GM23338 (cell line): ENCODE data around the gene CROCC2. TPM values are rescaled to one million over a fixed set of nuclear protein-coding genes. Genes with fewer than 3 reads are reported as not detected.

Experiments used
- ATAC-seq: fragments of 200-7000 bp; cut with Tn5 transposase; 3 replicates; pipeline ENCODE4 v1.9.1; 2020
- DNase-seq: peaks from one replicate; pipeline ENCODE4 v3.0.0-alpha.2; 2015; ENCODE audit warnings: low spot score
- H2AFZ ChIP-seq: fragments of 200-600 bp; sonication (generic); 2 replicates; pipeline ENCODE4 v1.8.0; 2016; ENCODE audit warnings: antibody characterized with exemption, mild to moderate bottlenecking, moderate library complexity
- H3F3A ChIP-seq: fragments of 200-600 bp; sonication (generic); replicated peaks from 2 replicates; pipeline ENCODE4 v1.8.0; 2017; ENCODE audit warnings: antibody characterized with exemption, mixed run types, low read depth
- H3K27ac ChIP-seq: fragments of 200-600 bp; sonication (generic); 2 replicates; pipeline ENCODE4 v1.6.1; 2016; ENCODE audit warnings: low read depth
- H3K27me3 ChIP-seq: fragments of 200-600 bp; sonication (generic); 2 replicates; pipeline ENCODE4 v1.8.0; 2016; ENCODE audit warnings: mild to moderate bottlenecking, mixed run types, moderate library complexity; ENCODE audit not compliant: insufficient read depth
- H3K36me3 ChIP-seq: fragments of 200-600 bp; sonication (generic); 2 replicates; pipeline ENCODE4 v1.8.0; 2016; ENCODE audit warnings: mild to moderate bottlenecking; ENCODE audit not compliant: insufficient read depth
- H3K4me1 ChIP-seq: fragments of 200-600 bp; sonication (generic); 2 replicates; pipeline ENCODE4 v1.8.0; 2016; ENCODE audit warnings: mild to moderate bottlenecking, moderate library complexity; ENCODE audit not compliant: insufficient read depth
- H3K4me2 ChIP-seq: fragments of 200-600 bp; sonication (generic); 2 replicates; pipeline ENCODE4 v1.7.1; 2017; ENCODE audit warnings: mixed run types
- H3K4me3 ChIP-seq: fragments of 200-600 bp; sonication (generic); 2 replicates; pipeline ENCODE4 v1.6.1; 2016; ENCODE audit warnings: mixed run types
- H3K79me2 ChIP-seq: fragments of 200-600 bp; sonication (generic); replicated peaks from 2 replicates; pipeline ENCODE4 v1.8.0; 2017; ENCODE audit warnings: mild to moderate bottlenecking; ENCODE audit not compliant: insufficient read depth
- H3K9me2 ChIP-seq: fragments of 200-600 bp; sonication (generic); 2 replicates; pipeline ENCODE4 v1.8.0; 2017; ENCODE audit not compliant: insufficient read depth
- H4K20me1 ChIP-seq: fragments of 200-600 bp; sonication (generic); replicated peaks from 2 replicates; pipeline ENCODE4 v1.8.0; 2017; ENCODE audit warnings: mild to moderate bottlenecking; ENCODE audit not compliant: insufficient read depth
- H3K27ac Mint-ChIP-seq: 2 replicates; pipeline ENCODE4 v1.8.0; 2020; ENCODE audit warnings: inconsistent platforms, mild to moderate bottlenecking, moderate library complexity, mixed read lengths
- H3K27me3 Mint-ChIP-seq: 3 replicates; pipeline ENCODE4 v1.8.0; 2022; ENCODE audit warnings: low read depth, mild to moderate bottlenecking, moderate library complexity, mixed read lengths, inconsistent platforms; ENCODE audit not compliant: insufficient read depth, poor library complexity
- H3K36me3 Mint-ChIP-seq: 3 replicates; pipeline ENCODE4 v1.8.0; 2021; ENCODE audit warnings: low read depth, mild to moderate bottlenecking, inconsistent platforms, moderate library complexity, mixed read lengths
- H3K4me1 Mint-ChIP-seq: 3 replicates; pipeline ENCODE4 v1.8.0; 2020; ENCODE audit warnings: mild to moderate bottlenecking, inconsistent platforms, mixed read lengths
- H3K4me3 Mint-ChIP-seq: 3 replicates; pipeline ENCODE4 v1.8.0; 2021; ENCODE audit warnings: moderate library complexity, mild to moderate bottlenecking, inconsistent platforms, mixed read lengths
- H3K9me3 Mint-ChIP-seq: 3 replicates; pipeline ENCODE4 v1.8.0; 2020; ENCODE audit warnings: moderate library complexity, mild to moderate bottlenecking, inconsistent platforms, mixed read lengths
- CREB1 ChIP-seq: fragments of 250-450 bp; sonication (Bioruptor Pico); IDR thresholded peaks from 2 replicates; pipeline ENCODE4 v1.5.0; 2020; ENCODE audit warnings: low read depth, mild to moderate bottlenecking, moderate library complexity
- EZH2 ChIP-seq: fragments of 200-600 bp; sonication (generic); IDR thresholded peaks from one replicate; pipeline ENCODE4 v1.8.0; 2017; ENCODE audit warnings: antibody characterized with exemption, mild to moderate bottlenecking, low read depth; ENCODE audit not compliant: unreplicated experiment
- EZH2phosphoT487 ChIP-seq: fragments of 200-600 bp; sonication (generic); IDR thresholded peaks from one replicate; pipeline ENCODE4 v1.8.1; 2018; ENCODE audit warnings: antibody characterized with exemption; ENCODE audit not compliant: unreplicated experiment
- JUNB ChIP-seq: IDR thresholded peaks from one replicate; pipeline ENCODE4 v1.6.1; 2016; ENCODE audit warnings: antibody characterized with exemption; ENCODE audit not compliant: unreplicated experiment
- NANOG ChIP-seq: IDR thresholded peaks from 2 replicates; pipeline ENCODE4 v1.6.1; 2016; ENCODE audit warnings: antibody characterized with exemption, borderline replicate concordance
- POLR2AphosphoS5 ChIP-seq: IDR thresholded peaks from 2 replicates; pipeline ENCODE4 v1.6.1; 2016; ENCODE audit warnings: antibody characterized with exemption, low read depth
- STAT1 ChIP-seq: IDR thresholded peaks from one replicate; pipeline ENCODE4 v1.6.1; 2016; ENCODE audit warnings: antibody characterized with exemption; ENCODE audit not compliant: unreplicated experiment
- ZNF114 ChIP-seq: fragments of 250-450 bp; sonication (Bioruptor Pico); IDR thresholded peaks from 2 replicates; pipeline ENCODE4 v1.5.0; 2020; ENCODE audit warnings: mild to moderate bottlenecking, moderate library complexity
- ZNF331 ChIP-seq: fragments of 250-450 bp; sonication (Bioruptor Pico); IDR thresholded peaks from 2 replicates; pipeline ENCODE4 v1.5.0; 2020; ENCODE audit warnings: low read depth, mild to moderate bottlenecking, moderate library complexity
- polyA plus RNA-seq: library from polyadenylated mRNA; unstranded; fragments of >200 nt; fragmentation: Nextera tagmentation; extraction: Ambion mirVana; gene quantifications from 2 replicates; pipeline ENCODE4 v1.2.1, GENCODE V29; 2016
- total RNA-seq: library from RNA; depleted of rRNA; stranded (reverse); fragments of >200 nt; shearing (Covaris generic); gene quantifications from 2 replicates; pipeline ENCODE4 v1.2.3, GENCODE V29; 2014
- TF ChIP-seq, protein P1 (sequence below): fragments of 250-450 bp; sonication (Bioruptor Pico); IDR thresholded peaks from 2 replicates; pipeline ENCODE4 v1.5.0; 2020; ENCODE audit warnings: mild to moderate bottlenecking, moderate library complexity
- TF ChIP-seq, protein P2 (sequence below): IDR thresholded peaks from one replicate; pipeline ENCODE4 v1.6.1; 2018; ENCODE audit warnings: antibody characterized with exemption; ENCODE audit not compliant: unreplicated experiment
- TF ChIP-seq, protein P3 (sequence below): IDR thresholded peaks from 2 replicates; pipeline ENCODE4 v1.6.1; 2016; ENCODE audit warnings: antibody characterized with exemption
- TF ChIP-seq, protein P4 (sequence below), 2 experiments: fragments of 200-600 bp in 1 of 2; sonication (generic) in 1 of 2; conservative IDR thresholded peaks; 2 replicates each; pipeline versions ENCODE4 v1.5.1 to v1.6.1; 2016 to 2017; ENCODE audit warnings: antibody characterized with exemption in 2 of 2, low read depth in 2 of 2, mild to moderate bottlenecking in 2 of 2, moderate library complexity in 1 of 2

Gene CROCC2
- total and polyA plus RNA-seq, 2 experiments from 2014 or later = not detected

DNA sequence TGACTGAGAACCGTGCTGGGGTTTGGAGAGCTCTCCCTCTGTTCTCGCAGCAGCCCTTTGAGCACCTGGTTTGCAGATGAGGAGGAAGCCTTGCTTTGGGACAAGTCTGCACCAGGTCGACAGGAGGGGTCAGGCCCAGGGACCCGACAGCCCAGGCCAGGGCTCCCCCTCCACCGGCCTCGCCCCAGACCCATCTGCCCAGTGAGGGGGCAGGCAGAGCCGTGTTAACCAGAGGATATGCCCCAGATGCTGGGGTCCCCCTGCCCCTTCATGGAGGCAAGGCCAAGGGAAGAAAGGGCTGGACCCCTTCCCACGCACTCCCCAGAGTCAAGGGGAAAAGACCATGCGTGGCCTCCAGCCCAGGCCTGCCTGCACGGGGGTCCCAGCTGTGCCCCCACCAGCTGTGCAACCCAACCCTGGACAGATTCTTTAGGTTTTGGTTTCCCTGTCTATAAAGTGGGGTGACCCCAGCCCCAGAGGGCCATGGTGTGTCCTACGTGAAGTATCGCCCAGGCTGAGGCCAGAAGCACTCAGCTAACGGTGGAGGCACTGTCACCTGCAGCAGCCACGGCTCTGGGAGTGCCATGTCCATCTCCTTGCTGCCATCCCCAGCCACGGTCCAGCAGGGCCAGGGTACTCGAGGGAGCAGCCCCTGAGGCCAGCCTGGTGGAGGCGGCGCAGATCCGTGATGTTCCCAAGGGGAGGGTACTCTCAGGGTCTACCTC, 87.5 kb downstream of the CROCC2 start:
- Histone ChIP-seq H3K4me1 (no peaks in the 10 kb centered on the region), H3K27me3 (no peaks in the 10 kb centered on the region), H3K4me2 (no peak overlapping the region), H4K20me1 (no peaks in the 10 kb centered on the region), H3F3A (no peaks in the 10 kb centered on the region), H2AFZ (no peak overlapping the region), H3K36me3 (no peaks in the 10 kb centered on the region), H3K4me3 (no peak overlapping the region), H3K79me2 (no peaks in the 10 kb centered on the region), H3K9me2 (no peaks in the 10 kb centered on the region), H3K27ac (no peak overlapping the region)
- no peak for ATAC-seq
- Mint-ChIP-seq H3K4me1 (peaks cover 4% of the 10 kb centered on the region; the same call in 1 of the 3 replicates), H3K4me3 (no peak overlapping the region), H3K27ac (no peak overlapping the region), H3K9me3 (no peaks in the 10 kb centered on the region; the same call in 2 of the 3 replicates), H3K36me3 (no peaks in the 10 kb centered on the region; the same call in 2 of the 3 replicates), H3K27me3 (peaks cover 10% of the 10 kb centered on the region)
- no peak for DNase-seq
- TF ChIP-seq, protein P1, sequence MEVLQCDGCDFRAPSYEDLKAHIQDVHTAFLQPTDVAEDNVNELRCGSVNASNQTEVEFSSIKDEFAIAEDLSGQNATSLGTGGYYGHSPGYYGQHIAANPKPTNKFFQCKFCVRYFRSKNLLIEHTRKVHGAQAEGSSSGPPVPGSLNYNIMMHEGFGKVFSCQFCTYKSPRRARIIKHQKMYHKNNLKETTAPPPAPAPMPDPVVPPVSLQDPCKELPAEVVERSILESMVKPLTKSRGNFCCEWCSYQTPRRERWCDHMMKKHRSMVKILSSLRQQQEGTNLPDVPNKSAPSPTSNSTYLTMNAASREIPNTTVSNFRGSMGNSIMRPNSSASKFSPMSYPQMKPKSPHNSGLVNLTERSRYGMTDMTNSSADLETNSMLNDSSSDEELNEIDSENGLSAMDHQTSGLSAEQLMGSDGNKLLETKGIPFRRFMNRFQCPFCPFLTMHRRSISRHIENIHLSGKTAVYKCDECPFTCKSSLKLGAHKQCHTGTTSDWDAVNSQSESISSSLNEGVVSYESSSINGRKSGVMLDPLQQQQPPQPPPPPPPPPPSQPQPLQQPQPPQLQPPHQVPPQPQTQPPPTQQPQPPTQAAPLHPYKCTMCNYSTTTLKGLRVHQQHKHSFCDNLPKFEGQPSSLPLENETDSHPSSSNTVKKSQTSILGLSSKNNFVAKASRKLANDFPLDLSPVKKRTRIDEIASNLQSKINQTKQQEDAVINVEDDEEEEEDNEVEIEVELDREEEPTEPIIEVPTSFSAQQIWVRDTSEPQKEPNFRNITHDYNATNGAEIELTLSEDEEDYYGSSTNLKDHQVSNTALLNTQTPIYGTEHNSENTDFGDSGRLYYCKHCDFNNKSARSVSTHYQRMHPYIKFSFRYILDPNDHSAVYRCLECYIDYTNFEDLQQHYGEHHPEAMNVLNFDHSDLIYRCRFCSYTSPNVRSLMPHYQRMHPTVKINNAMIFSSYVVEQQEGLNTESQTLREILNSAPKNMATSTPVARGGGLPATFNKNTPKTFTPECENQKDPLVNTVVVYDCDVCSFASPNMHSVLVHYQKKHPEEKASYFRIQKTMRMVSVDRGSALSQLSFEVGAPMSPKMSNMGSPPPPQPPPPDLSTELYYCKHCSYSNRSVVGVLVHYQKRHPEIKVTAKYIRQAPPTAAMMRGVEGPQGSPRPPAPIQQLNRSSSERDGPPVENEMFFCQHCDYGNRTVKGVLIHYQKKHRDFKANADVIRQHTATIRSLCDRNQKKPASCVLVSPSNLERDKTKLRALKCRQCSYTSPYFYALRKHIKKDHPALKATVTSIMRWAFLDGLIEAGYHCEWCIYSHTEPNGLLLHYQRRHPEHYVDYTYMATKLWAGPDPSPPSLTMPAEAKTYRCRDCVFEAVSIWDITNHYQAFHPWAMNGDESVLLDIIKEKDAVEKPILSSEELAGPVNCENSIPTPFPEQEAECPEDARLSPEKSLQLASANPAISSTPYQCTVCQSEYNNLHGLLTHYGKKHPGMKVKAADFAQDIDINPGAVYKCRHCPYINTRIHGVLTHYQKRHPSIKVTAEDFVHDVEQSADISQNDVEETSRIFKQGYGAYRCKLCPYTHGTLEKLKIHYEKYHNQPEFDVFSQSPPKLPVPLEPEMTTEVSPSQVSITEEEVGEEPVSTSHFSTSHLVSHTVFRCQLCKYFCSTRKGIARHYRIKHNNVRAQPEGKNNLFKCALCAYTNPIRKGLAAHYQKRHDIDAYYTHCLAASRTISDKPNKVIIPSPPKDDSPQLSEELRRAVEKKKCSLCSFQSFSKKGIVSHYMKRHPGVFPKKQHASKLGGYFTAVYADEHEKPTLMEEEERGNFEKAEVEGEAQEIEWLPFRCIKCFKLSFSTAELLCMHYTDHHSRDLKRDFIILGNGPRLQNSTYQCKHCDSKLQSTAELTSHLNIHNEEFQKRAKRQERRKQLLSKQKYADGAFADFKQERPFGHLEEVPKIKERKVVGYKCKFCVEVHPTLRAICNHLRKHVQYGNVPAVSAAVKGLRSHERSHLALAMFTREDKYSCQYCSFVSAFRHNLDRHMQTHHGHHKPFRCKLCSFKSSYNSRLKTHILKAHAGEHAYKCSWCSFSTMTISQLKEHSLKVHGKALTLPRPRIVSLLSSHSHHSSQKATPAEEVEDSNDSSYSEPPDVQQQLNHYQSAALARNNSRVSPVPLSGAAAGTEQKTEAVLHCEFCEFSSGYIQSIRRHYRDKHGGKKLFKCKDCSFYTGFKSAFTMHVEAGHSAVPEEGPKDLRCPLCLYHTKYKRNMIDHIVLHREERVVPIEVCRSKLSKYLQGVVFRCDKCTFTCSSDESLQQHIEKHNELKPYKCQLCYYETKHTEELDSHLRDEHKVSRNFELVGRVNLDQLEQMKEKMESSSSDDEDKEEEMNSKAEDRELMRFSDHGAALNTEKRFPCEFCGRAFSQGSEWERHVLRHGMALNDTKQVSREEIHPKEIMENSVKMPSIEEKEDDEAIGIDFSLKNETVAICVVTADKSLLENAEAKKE (CRISPR knock-in tag) = no peak
- TF ChIP-seq ZNF331 (no peak), CREB1 (CRISPR knock-in tag) (no peak), POLR2AphosphoS5 (no peak), NANOG (no peak), EZH2 (no peak), ZNF114 (no peak), JUNB (no peak), STAT1 (no peak), EZH2phosphoT487 (no peak)
- TF ChIP-seq, protein P2, sequence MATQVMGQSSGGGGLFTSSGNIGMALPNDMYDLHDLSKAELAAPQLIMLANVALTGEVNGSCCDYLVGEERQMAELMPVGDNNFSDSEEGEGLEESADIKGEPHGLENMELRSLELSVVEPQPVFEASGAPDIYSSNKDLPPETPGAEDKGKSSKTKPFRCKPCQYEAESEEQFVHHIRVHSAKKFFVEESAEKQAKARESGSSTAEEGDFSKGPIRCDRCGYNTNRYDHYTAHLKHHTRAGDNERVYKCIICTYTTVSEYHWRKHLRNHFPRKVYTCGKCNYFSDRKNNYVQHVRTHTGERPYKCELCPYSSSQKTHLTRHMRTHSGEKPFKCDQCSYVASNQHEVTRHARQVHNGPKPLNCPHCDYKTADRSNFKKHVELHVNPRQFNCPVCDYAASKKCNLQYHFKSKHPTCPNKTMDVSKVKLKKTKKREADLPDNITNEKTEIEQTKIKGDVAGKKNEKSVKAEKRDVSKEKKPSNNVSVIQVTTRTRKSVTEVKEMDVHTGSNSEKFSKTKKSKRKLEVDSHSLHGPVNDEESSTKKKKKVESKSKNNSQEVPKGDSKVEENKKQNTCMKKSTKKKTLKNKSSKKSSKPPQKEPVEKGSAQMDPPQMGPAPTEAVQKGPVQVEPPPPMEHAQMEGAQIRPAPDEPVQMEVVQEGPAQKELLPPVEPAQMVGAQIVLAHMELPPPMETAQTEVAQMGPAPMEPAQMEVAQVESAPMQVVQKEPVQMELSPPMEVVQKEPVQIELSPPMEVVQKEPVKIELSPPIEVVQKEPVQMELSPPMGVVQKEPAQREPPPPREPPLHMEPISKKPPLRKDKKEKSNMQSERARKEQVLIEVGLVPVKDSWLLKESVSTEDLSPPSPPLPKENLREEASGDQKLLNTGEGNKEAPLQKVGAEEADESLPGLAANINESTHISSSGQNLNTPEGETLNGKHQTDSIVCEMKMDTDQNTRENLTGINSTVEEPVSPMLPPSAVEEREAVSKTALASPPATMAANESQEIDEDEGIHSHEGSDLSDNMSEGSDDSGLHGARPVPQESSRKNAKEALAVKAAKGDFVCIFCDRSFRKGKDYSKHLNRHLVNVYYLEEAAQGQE = no peak
- TF ChIP-seq, protein P3, sequence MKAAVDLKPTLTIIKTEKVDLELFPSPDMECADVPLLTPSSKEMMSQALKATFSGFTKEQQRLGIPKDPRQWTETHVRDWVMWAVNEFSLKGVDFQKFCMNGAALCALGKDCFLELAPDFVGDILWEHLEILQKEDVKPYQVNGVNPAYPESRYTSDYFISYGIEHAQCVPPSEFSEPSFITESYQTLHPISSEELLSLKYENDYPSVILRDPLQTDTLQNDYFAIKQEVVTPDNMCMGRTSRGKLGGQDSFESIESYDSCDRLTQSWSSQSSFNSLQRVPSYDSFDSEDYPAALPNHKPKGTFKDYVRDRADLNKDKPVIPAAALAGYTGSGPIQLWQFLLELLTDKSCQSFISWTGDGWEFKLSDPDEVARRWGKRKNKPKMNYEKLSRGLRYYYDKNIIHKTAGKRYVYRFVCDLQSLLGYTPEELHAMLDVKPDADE = no peak
- TF ChIP-seq, protein P4, sequence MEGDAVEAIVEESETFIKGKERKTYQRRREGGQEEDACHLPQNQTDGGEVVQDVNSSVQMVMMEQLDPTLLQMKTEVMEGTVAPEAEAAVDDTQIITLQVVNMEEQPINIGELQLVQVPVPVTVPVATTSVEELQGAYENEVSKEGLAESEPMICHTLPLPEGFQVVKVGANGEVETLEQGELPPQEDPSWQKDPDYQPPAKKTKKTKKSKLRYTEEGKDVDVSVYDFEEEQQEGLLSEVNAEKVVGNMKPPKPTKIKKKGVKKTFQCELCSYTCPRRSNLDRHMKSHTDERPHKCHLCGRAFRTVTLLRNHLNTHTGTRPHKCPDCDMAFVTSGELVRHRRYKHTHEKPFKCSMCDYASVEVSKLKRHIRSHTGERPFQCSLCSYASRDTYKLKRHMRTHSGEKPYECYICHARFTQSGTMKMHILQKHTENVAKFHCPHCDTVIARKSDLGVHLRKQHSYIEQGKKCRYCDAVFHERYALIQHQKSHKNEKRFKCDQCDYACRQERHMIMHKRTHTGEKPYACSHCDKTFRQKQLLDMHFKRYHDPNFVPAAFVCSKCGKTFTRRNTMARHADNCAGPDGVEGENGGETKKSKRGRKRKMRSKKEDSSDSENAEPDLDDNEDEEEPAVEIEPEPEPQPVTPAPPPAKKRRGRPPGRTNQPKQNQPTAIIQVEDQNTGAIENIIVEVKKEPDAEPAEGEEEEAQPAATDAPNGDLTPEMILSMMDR (conservative IDR thresholded peaks at IDR 0.05; ENCODE audit: low read depth in 2 of 2) = no peak
